GM12891 (cell line): Measurements from ENCODE around the gene TBX6.
"Not testable (repeated sequence)": the region's sequence is repeated elsewhere in the genome, so short reads cannot be mapped to it uniquely, and the experiment has no call there.

ENCODE experiments used
- DNase-seq: peaks from one replicate; pipeline ENCODE4 v3.0.0; 2011; ENCODE audit warnings: low spot score; ENCODE audit not compliant: insufficient read length
- FAIRE-seq: peaks from 2 replicates; lab custom pipeline; 2011; peaks lifted over from hg19 to GRCh38; lab: Jason Lieb, UNC
- PAX5 ChIP-seq: IDR thresholded peaks from 2 replicates; pipeline ENCODE4 v1.6.1; 2011; ENCODE audit warnings: low read length, moderate library complexity, mild to moderate bottlenecking; ENCODE audit not compliant: insufficient read depth, severe bottlenecking
- POLR2A ChIP-seq: IDR thresholded peaks from 2 replicates; pipeline ENCODE4 v1.6.1; 2011; ENCODE audit warnings: low read depth, low read length, control low read depth
- POLR2AphosphoS5 ChIP-seq: IDR thresholded peaks from 2 replicates; pipeline ENCODE4 v1.6.1; 2011; ENCODE audit warnings: low read depth, low read length, control low read depth
- POU2F2 ChIP-seq: IDR thresholded peaks from 2 replicates; pipeline ENCODE4 v1.6.1; 2011; ENCODE audit warnings: low read depth, mild to moderate bottlenecking, control low read depth, low read length, moderate library complexity
- SPI1 ChIP-seq: IDR thresholded peaks from 2 replicates; pipeline ENCODE4 v1.6.1; 2011; ENCODE audit warnings: low read depth, low read length, control low read depth
- TAF1 ChIP-seq: IDR thresholded peaks from 2 replicates; pipeline ENCODE4 v1.6.1; 2011; ENCODE audit warnings: low read depth, low read length, control low read depth

TBX6 gene

GRCh38 chr16:30122604-30123160 lies 31.0 kb upstream of the TBX6 start:
- TF ChIP-seq POLR2A = no peak
- no peak for TF ChIP-seq SPI1
- TF ChIP-seq PAX5 = no peak
- FAIRE-seq (no peak), DNase-seq (no peak)

GRCh38 chr16:30121741-30122571 lies 30.2 kb upstream of the TBX6 start:
- no peak for TF ChIP-seq POU2F2
- no peak for TF ChIP-seq POLR2AphosphoS5
- TF ChIP-seq POLR2A = no peak
- TF ChIP-seq PAX5 = no peak
- no peak for TF ChIP-seq SPI1
- TF ChIP-seq TAF1 = no peak
- DNase-seq (no peak), FAIRE-seq (no peak)

GRCh38 chr16:30120340-30121105 lies 28.8 kb upstream of the TBX6 start:
- DNase-seq (no peak), FAIRE-seq (peak; percentile 48)
- TF ChIP-seq POLR2AphosphoS5 (no peak), SPI1 (peak; percentile 43; the same call in 1 of the 2 replicates)

- FAIRE-seq (no peak), DNase-seq (no peak)
- TF ChIP-seq SPI1 (no peak), POU2F2 (no peak), PAX5 (no peak), TAF1 (no peak), POLR2AphosphoS5 (no peak), POLR2A (no peak)
These were observed 27.7 kb upstream of the TBX6 start for GRCh38 chr16:30119428-30119827.

- DNase-seq (no peak), FAIRE-seq (no peak)
- TF ChIP-seq POU2F2 (no peak), TAF1 (no peak), SPI1 (no peak)
These were observed 26.0 kb upstream of the TBX6 start for GRCh38 chr16:30117768-30118167.

GRCh38 chr16:30116291-30117207 lies 24.8 kb upstream of the TBX6 start:
- TF ChIP-seq SPI1 = no peak
- no peak for TF ChIP-seq PAX5
- no peak for TF ChIP-seq POLR2AphosphoS5
- TF ChIP-seq POU2F2 = no peak
- TF ChIP-seq TAF1 = no peak
- no peak for TF ChIP-seq POLR2A
- FAIRE-seq (no peak), DNase-seq (no peak)

GRCh38 chr16:30115238-30115637 lies 23.5 kb upstream of the TBX6 start:
- no peak for FAIRE-seq
- DNase-seq = no peak

GRCh38 chr16:30114833-30115232 lies 23.1 kb upstream of the TBX6 start:
- not testable (repeated sequence) for FAIRE-seq, DNase-seq

More at GRCh38 chr16:30115238-30115637, 23.5 kb upstream of the TBX6 start:
- TF ChIP-seq SPI1 (no peak), POLR2AphosphoS5 (no peak), POU2F2 (no peak), POLR2A (no peak), TAF1 (no peak), PAX5 (no peak)

- DNase-seq = no peak
- no peak for TF ChIP-seq POLR2AphosphoS5
- TF ChIP-seq POLR2A = no peak
- TF ChIP-seq SPI1 = no peak
- no peak for TF ChIP-seq TAF1
- TF ChIP-seq PAX5 = no peak
- FAIRE-seq = no peak
These were observed 22.7 kb upstream of the TBX6 start for GRCh38 chr16:30114411-30114810.

- TF ChIP-seq POU2F2 (no peak), POLR2A (no peak), SPI1 (no peak)
- no peak for FAIRE-seq
- DNase-seq = no peak
These were observed 22.1 kb upstream of the TBX6 start for GRCh38 chr16:30113711-30114333.
